NCI-H82 treated with DMSO at 0.1 percent for 48 hours (cell line): Measurements from ENCODE around the gene CNTN5.
"Not testable (repeated sequence)": the region's sequence is repeated elsewhere in the genome, so short reads cannot be mapped to it uniquely, and the experiment has no call there.

Source experiments
- DNase-seq: peaks from one replicate; lab custom pipeline; 2025; ENCODE audit not compliant: unreplicated experiment; lab: John Stamatoyannopoulos, UW

The CNTN5 gene

GRCh38 chr11:99020352-99021225, at the start of gene CNTN5:
Gene CNTN5, plus strand, starts transcription at chr11:99020949.
- peak; percentile 69 for DNase-seq

- no peak for DNase-seq
Observed at GRCh38 chr11:98979205-98979604, 41.5 kb upstream of the CNTN5 start.

GRCh38 chr11:99015634-99016454, 4.9 kb upstream of the CNTN5 start:
- peak; percentile 49 for DNase-seq

- no peak for DNase-seq
Observed at GRCh38 chr11:99019696-99020095, 1.1 kb upstream of the CNTN5 start.

GRCh38 chr11:99037057-99037456, 16.3 kb downstream of the CNTN5 start:
- DNase-seq, result no peak

GRCh38 chr11:99063331-99063730, 42.6 kb downstream of the CNTN5 start:
- DNase-seq, result no peak

GRCh38 chr11:99065121-99065520, 44.4 kb downstream of the CNTN5 start:
- DNase-seq, result no peak

- no peak for DNase-seq
Observed at GRCh38 chr11:99066618-99067317, 46.0 kb downstream of the CNTN5 start.

GRCh38 chr11:99068832-99069231, 48.1 kb downstream of the CNTN5 start:
- DNase-seq, result no peak

GRCh38 chr11:99069856-99070444, 49.2 kb downstream of the CNTN5 start:
- no peak for DNase-seq

- no peak for DNase-seq
Observed at GRCh38 chr11:99079576-99079975, 58.8 kb downstream of the CNTN5 start.

GRCh38 chr11:99080154-99080553, 59.4 kb downstream of the CNTN5 start:
- DNase-seq, result no peak

GRCh38 chr11:99098258-99098657, 77.5 kb downstream of the CNTN5 start:
- no peak for DNase-seq

GRCh38 chr11:99098751-99099150, 78.0 kb downstream of the CNTN5 start:
- peak; percentile 1 for DNase-seq

GRCh38 chr11:99117603-99118002, 96.9 kb downstream of the CNTN5 start:
- no peak for DNase-seq

- DNase-seq, result not testable (repeated sequence)
Observed at GRCh38 chr11:99133862-99134261, 113.1 kb downstream of the CNTN5 start.

GRCh38 chr11:99135508-99135907, 114.8 kb downstream of the CNTN5 start:
- no peak for DNase-seq

- DNase-seq, result no peak
Observed at GRCh38 chr11:99142237-99142636, 121.5 kb downstream of the CNTN5 start.

- no peak for DNase-seq
Observed at GRCh38 chr11:99148352-99148751, 127.6 kb downstream of the CNTN5 start.

- no peak for DNase-seq
Observed at GRCh38 chr11:99154277-99154676, 133.5 kb downstream of the CNTN5 start.

GRCh38 chr11:99160447-99160846, 139.7 kb downstream of the CNTN5 start:
- DNase-seq, result no peak
